OCI-LY7 (cell line): ENCODE results near the gene CRY1.

Experiments used
- CTCF ChIP-seq: fragments of 200-600 bp; sonication (generic); conservative IDR thresholded peaks from 2 replicates; pipeline ENCODE4 v1.5.1; 2014; ENCODE audit warnings: mild to moderate bottlenecking, antibody characterized with exemption, low read length, moderate library complexity, mixed read lengths
- EZH2phosphoT487 ChIP-seq: fragments of 200-600 bp; sonication (generic); IDR thresholded peaks from 2 replicates; pipeline ENCODE4 v1.6.1; 2018; ENCODE audit warnings: low read depth, borderline replicate concordance, mild to moderate bottlenecking, mixed run types, antibody characterized with exemption, low read length, moderate library complexity, mixed read lengths

DNA sequence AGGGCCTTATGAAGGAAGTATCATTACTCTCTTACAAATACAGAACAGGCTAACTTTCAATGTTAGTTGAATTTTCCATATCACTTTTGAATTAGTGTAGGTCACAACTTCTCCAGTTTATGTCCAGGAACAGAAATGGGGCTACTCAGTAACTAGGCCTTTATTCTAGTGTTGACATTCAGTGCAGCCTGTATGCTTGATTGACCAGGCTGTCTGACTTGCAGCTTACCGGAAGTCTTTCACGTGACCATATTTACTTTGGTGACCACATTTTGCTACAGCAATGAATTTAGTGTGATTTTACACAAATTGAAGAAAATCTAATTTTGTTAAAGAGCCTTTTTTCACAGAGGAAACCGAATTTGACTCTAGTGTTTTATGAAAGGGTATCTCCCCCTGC lies 118.8 kb downstream of the CRY1 start:
- TF ChIP-seq CTCF (no peak), EZH2phosphoT487 (no peak)
